ENCODE data around the gene FKBP4. TPM values are rescaled to one million over a fixed set of nuclear protein-coding genes. Genes with fewer than 3 reads are reported as not detected.

Gene FKBP4
- total and polyA plus RNA-seq, 2 of the 8 experiments (the other 6 are each of a cell fraction or from before 2014, with no cell fraction given): 72.6 to 243 TPM

DNA sequence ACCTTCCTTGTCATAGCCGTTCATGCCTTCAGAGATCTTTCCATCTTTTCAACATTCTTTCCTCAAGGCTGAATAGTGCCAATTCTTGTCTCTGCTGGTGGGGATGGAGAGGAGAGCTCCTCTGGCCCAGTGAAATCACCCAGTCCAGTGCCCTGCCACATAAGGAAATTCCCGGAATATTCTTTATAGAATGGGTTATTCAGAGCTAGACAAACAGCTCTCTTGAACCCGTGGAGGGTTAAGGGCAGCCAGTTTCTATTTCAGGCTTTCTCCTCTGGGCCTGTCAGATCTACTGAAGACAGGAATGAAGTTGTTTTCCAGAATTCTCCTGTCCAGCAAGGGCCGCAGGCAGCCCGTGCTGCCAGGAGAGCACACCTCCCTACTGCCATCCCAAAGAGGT, 48.2 kb downstream of the FKBP4 start:
- FAIRE-seq (no peak), DNase-seq (ENCODE audit: low read depth in 1 of 2, low spot score in 2 of 2) (no peak)
- Histone ChIP-seq H3K9ac (replicated peaks in 1 of 4; ENCODE audit: extremely low read depth in 1 of 4, low read depth in 3 of 4, low read length in 3 of 4) (no peak overlapping the region), H2BK20ac (ENCODE audit: low read length) (no peak overlapping the region), H3K18ac (ENCODE audit: extremely low read depth, low read length) (no peak overlapping the region), H3K27me3 (replicated peaks in 1 of 4; ENCODE audit: control insufficient read depth in 3 of 4, extremely low read depth in 1 of 4, insufficient read depth in 3 of 4, low read length in 3 of 4) (no peaks in the 10 kb centered on the region), H4K91ac (replicated peaks; ENCODE audit: insufficient read length, low read length) (no peak overlapping the region), H2BK15ac (ENCODE audit: low read length) (no peak overlapping the region), H2BK12ac (ENCODE audit: low read depth, low read length) (no peak overlapping the region), H2BK120ac (replicated peaks; ENCODE audit: low read depth, low read length) (no peak overlapping the region), H2AK5ac (ENCODE audit: low read depth, low read length) (no peak overlapping the region), H3K27ac (ENCODE audit: low read depth, low read length) (no peak overlapping the region), H3K23me2 (ENCODE audit: low read depth, low read length) (no peaks in the 10 kb centered on the region), H3K14ac (ENCODE audit: insufficient read length) (no peak overlapping the region), H3K79me2 (ENCODE audit: control insufficient read depth in 1 of 2, insufficient read depth in 2 of 2, low read length in 2 of 2) (no peaks in the 10 kb centered on the region), H3K56ac (replicated peaks; ENCODE audit: insufficient read length, low read depth, low read length) (no peak overlapping the region), H2BK5ac (ENCODE audit: low read depth, low read length) (no peak overlapping the region), H3K79me1 (ENCODE audit: low read depth, low read length) (no peaks in the 10 kb centered on the region), H3K4me2 (ENCODE audit: insufficient read depth in 1 of 2, low read depth in 2 of 2, low read length in 2 of 2) (no peak overlapping the region), H3K4me1 (replicated peaks in 1 of 4; ENCODE audit: control insufficient read depth in 3 of 4, insufficient read depth in 4 of 4, low read length in 3 of 4) (peaks cover 0 to 4% (median 3%) of the 10 kb centered on the region in 4 experiments; a peak in 6 of 7 replicates), H4K8ac (ENCODE audit: extremely low read depth, insufficient read depth, low read length) (no peak overlapping the region; the same call in 1 of the 2 replicates), H2AFZ (ENCODE audit: low read length) (no peak overlapping the region), H3K23ac (ENCODE audit: insufficient read length) (no peak overlapping the region), H3K36me3 (ENCODE audit: control insufficient read depth in 2 of 4, insufficient read depth in 4 of 4, low read length in 3 of 4) (no peaks in the 10 kb centered on the region; a peak in 1 of 8 replicates), H4K5ac (ENCODE audit: insufficient read length, low read depth, low read length) (no peak overlapping the region), H3K4me3 (ENCODE audit: extremely low read depth in 1 of 4, insufficient read depth in 2 of 4, low read depth in 3 of 4, low read length in 4 of 4) (no peak overlapping the region), H3K4ac (replicated peaks; ENCODE audit: insufficient read length, low read depth, low read length) (no peak overlapping the region), H4K20me1 (replicated peaks in 1 of 2; ENCODE audit: control insufficient read depth in 1 of 2, insufficient read depth in 2 of 2, low read length in 2 of 2) (peaks cover 0 to 3% of the 10 kb centered on the region in 2 experiments), H3K9me3 (ENCODE audit: insufficient read depth in 2 of 2, low read depth in 1 of 2, low read length in 1 of 2) (no peaks in the 10 kb centered on the region)
- ChIA-PET POLR2A (ENCODE audit: partially characterized antibody) (interaction anchor here (1.0 to 1.3 kb wide), 3 partner anchors 9 to 18 kb away, joined by 4 to 5 read pairs (median 4); no protein-coding TSS in a partner anchor), CTCF (ENCODE audit: partially characterized antibody) (interaction anchor here (0.9 to 6.3 kb wide), 7 partner anchors 9 to 161 kb away, joined by 3 to 84 read pairs (median 3); partner anchors contain the start of gene TEX52)
- TF ChIP-seq, protein P1, sequence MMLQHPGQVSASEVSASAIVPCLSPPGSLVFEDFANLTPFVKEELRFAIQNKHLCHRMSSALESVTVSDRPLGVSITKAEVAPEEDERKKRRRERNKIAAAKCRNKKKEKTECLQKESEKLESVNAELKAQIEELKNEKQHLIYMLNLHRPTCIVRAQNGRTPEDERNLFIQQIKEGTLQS (IDR thresholded peaks at IDR 0.05; ENCODE audit: insufficient read depth, low read depth, low read length): no peak
- TF ChIP-seq CEBPB (IDR thresholded peaks at IDR 0.05; ENCODE audit: low read depth, low read length): no peak
- TF ChIP-seq TBP (IDR thresholded peaks at IDR 0.05; ENCODE audit: low read depth, low read length): no peak
- TF ChIP-seq NANOG (IDR thresholded peaks at IDR 0.05; ENCODE audit: insufficient read depth, low read depth, low read length, poor library complexity, severe bottlenecking): no peak
- TF ChIP-seq CBX5 (IDR thresholded peaks at IDR 0.05; ENCODE audit: low read depth, low read length): no peak
- no peak for TF ChIP-seq TCF12 (IDR thresholded peaks at IDR 0.05; ENCODE audit: low read depth, low read length)
- no peak for TF ChIP-seq SAP30 (IDR thresholded peaks at IDR 0.05; ENCODE audit: insufficient read depth, insufficient replicate concordance, low read length)
- TF ChIP-seq SP1 (IDR thresholded peaks at IDR 0.05; ENCODE audit: low read depth, low read length): no peak
- no peak for TF ChIP-seq EZH2 (IDR thresholded peaks at IDR 0.05; ENCODE audit: low read depth, low read length, severe bottlenecking)
- WGBS, 2 experiments (ENCODE audit: extremely low coverage in 1 of 2, insufficient coverage in 1 of 2, insufficient read length in 1 of 2, insufficient replicate concordance in 2 of 2, low coverage in 1 of 2, low lambda C conversion rate in 2 of 2, missing lambda C conversion rate in 1 of 2): 96% methylated on average over 5 of the region's 5 CpGs; no CpG with 5 or more reads in 1 of the 2 experiments
